Measurements from ENCODE around the gene UBE2QL1.

The UBE2QL1 gene

GRCh38 chr5:6455571-6456200 is 7.0 kb downstream of the UBE2QL1 start:
- Histone ChIP-seq H3K9me3 (ENCODE audit: severe bottlenecking) (no peaks in the 10 kb centered on the region), H3K4me3 (ENCODE audit: severe bottlenecking) (no peak overlapping the region), H3K27me3 (ENCODE audit: insufficient read depth, poor library complexity, severe bottlenecking) (peaks cover 39% of the 10 kb centered on the region), H3K36me3 (ENCODE audit: low read depth) (no peaks in the 10 kb centered on the region), H3K27ac (ENCODE audit: poor library complexity, severe bottlenecking) (no peak overlapping the region), H3K4me1 (ENCODE audit: insufficient read depth, poor library complexity, severe bottlenecking) (no peaks in the 10 kb centered on the region)
- ATAC-seq (ENCODE audit: low read depth) (no peak), DNase-seq (ENCODE audit: low spot score) (no peak)
- TF ChIP-seq, protein P1, sequence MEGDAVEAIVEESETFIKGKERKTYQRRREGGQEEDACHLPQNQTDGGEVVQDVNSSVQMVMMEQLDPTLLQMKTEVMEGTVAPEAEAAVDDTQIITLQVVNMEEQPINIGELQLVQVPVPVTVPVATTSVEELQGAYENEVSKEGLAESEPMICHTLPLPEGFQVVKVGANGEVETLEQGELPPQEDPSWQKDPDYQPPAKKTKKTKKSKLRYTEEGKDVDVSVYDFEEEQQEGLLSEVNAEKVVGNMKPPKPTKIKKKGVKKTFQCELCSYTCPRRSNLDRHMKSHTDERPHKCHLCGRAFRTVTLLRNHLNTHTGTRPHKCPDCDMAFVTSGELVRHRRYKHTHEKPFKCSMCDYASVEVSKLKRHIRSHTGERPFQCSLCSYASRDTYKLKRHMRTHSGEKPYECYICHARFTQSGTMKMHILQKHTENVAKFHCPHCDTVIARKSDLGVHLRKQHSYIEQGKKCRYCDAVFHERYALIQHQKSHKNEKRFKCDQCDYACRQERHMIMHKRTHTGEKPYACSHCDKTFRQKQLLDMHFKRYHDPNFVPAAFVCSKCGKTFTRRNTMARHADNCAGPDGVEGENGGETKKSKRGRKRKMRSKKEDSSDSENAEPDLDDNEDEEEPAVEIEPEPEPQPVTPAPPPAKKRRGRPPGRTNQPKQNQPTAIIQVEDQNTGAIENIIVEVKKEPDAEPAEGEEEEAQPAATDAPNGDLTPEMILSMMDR (IDR thresholded peaks at IDR 0.05; ENCODE audit: poor library complexity, severe bottlenecking) = no peak

DNA sequence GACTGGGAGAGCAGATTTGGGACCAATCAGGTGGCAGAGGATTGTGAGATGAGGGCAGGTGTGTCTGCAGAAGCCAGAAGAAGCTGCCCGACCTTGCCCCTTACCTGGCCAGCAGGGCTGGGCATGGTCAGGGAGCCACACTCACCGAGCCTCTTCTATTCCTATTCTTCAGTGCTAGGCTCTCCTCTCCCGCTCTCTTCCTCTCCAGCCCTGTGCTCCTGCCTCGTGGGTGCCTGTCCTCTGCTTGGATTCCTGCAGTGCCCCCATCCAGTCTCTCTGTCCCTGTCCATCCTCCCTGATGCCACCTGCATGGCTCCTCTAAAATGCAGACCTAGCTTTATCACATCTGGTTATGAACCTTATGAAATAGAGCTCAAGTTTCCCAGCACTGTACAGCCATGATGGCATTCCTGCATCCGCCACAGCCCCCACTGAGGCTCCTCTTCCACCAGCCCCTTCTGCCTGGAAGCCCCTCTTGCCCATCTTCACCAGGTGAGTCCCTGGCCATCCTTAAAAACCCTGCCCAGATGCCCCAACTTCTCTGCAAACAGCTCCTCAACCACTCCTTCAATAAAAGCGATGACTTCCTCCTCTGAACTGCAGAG is 8.2 kb downstream of the UBE2QL1 start:
- peaks cover 28% of the 10 kb centered on the region for H3K27me3 ChIP-seq (ENCODE audit: insufficient read depth, poor library complexity, severe bottlenecking)
- TF ChIP-seq, protein P1 (IDR thresholded peaks at IDR 0.05; ENCODE audit: poor library complexity, severe bottlenecking) = no peak
- H3K36me3 ChIP-seq (ENCODE audit: low read depth) = no peaks in the 10 kb centered on the region
- no peak overlapping the region for H3K27ac ChIP-seq (ENCODE audit: poor library complexity, severe bottlenecking)
- H3K9me3 ChIP-seq (ENCODE audit: severe bottlenecking) = no peaks in the 10 kb centered on the region
- DNase-seq (ENCODE audit: low spot score) (no peak), ATAC-seq (ENCODE audit: low read depth) (no peak)
- H3K4me1 ChIP-seq (ENCODE audit: insufficient read depth, poor library complexity, severe bottlenecking) = no peaks in the 10 kb centered on the region
- H3K4me3 ChIP-seq (ENCODE audit: severe bottlenecking) = no peak overlapping the region

DNA sequence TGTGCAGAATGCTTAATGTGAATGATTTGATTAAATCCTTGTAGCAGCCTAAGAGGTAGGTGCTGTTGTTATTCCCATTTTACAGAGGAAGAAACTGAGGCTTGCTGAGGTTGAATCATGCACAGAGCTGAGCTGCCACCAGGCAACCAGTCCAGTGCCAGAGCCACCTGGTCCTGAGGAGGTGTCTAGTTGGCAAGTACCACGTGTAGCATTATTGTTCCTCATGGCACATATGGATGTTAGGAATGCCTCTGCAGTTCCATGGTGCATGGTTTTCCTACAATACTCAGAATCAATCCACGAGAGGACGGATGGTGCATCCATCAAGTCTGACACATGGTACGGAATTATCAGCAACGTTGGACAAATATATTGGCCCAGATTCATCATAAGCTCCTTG is 8.9 kb downstream of the UBE2QL1 start:
- peaks cover 20% of the 10 kb centered on the region for H3K27me3 ChIP-seq (ENCODE audit: insufficient read depth, poor library complexity, severe bottlenecking)
- no peaks in the 10 kb centered on the region for H3K9me3 ChIP-seq (ENCODE audit: severe bottlenecking)
- ATAC-seq (ENCODE audit: low read depth) = no peak
- TF ChIP-seq, protein P1 (IDR thresholded peaks at IDR 0.05; ENCODE audit: poor library complexity, severe bottlenecking) = no peak
- no peak overlapping the region for H3K27ac ChIP-seq (ENCODE audit: poor library complexity, severe bottlenecking)
- no peaks in the 10 kb centered on the region for H3K4me1 ChIP-seq (ENCODE audit: insufficient read depth, poor library complexity, severe bottlenecking)
- DNase-seq (ENCODE audit: low spot score) = no peak
- H3K4me3 ChIP-seq (ENCODE audit: severe bottlenecking) = no peak overlapping the region
- H3K36me3 ChIP-seq (ENCODE audit: low read depth) = no peaks in the 10 kb centered on the region

- H3K4me1 ChIP-seq (ENCODE audit: insufficient read depth, poor library complexity, severe bottlenecking) = no peaks in the 10 kb centered on the region
- no peak overlapping the region for H3K27ac ChIP-seq (ENCODE audit: poor library complexity, severe bottlenecking)
- TF ChIP-seq, protein P1 (IDR thresholded peaks at IDR 0.05; ENCODE audit: poor library complexity, severe bottlenecking) = no peak
- H3K36me3 ChIP-seq (ENCODE audit: low read depth) = no peaks in the 10 kb centered on the region
- no peak for ATAC-seq (ENCODE audit: low read depth)
- DNase-seq (ENCODE audit: low spot score) = no peak
- peaks cover 11% of the 10 kb centered on the region for H3K27me3 ChIP-seq (ENCODE audit: insufficient read depth, poor library complexity, severe bottlenecking)
- no peaks in the 10 kb centered on the region for H3K9me3 ChIP-seq (ENCODE audit: severe bottlenecking)
- H3K4me3 ChIP-seq (ENCODE audit: severe bottlenecking) = no peak overlapping the region
Measured at GRCh38 chr5:6458833-6459232, 10.2 kb downstream of the UBE2QL1 start.

GRCh38 chr5:6459896-6460295 is 11.2 kb downstream of the UBE2QL1 start:
- Histone ChIP-seq H3K36me3 (ENCODE audit: low read depth) (no peaks in the 10 kb centered on the region), H3K4me3 (ENCODE audit: severe bottlenecking) (no peak overlapping the region), H3K9me3 (ENCODE audit: severe bottlenecking) (no peaks in the 10 kb centered on the region), H3K27me3 (ENCODE audit: insufficient read depth, poor library complexity, severe bottlenecking) (peaks cover 9% of the 10 kb centered on the region), H3K4me1 (ENCODE audit: insufficient read depth, poor library complexity, severe bottlenecking) (no peaks in the 10 kb centered on the region), H3K27ac (ENCODE audit: poor library complexity, severe bottlenecking) (no peak overlapping the region)
- DNase-seq (ENCODE audit: low spot score) (no peak), ATAC-seq (ENCODE audit: low read depth) (no peak)
- TF ChIP-seq, protein P1 (IDR thresholded peaks at IDR 0.05; ENCODE audit: poor library complexity, severe bottlenecking) = no peak

Measured in RWPE2 (cell line).